ENCODE data around the gene VIPR1. TPM values are rescaled to one million over a fixed set of nuclear protein-coding genes. Genes with fewer than 3 reads are reported as not detected.

Gene VIPR1
- total RNA-seq, 1 experiment from 2014 or later, result 9.4 TPM

- POLR2A ChIA-PET, result no interaction called here
- ATAC-seq (no peak), DNase-seq (ENCODE audit: low spot score) (no peak)
- Mint-ChIP-seq H3K36me3 (no peaks in the 10 kb centered on the region), H3K4me3 (no peak overlapping the region), H3K27me3 (ENCODE audit: low read depth) (no peaks in the 10 kb centered on the region; the same call in 1 of the 2 replicates), H3K4me1 (0 out of 2 replicates have a peak, but pooled peaks cover 5% of the 10 kb centered on the region), H3K9me3 (no peaks in the 10 kb centered on the region), H3K27ac (no peak overlapping the region)
- CTCF ChIA-PET, result interaction anchor here (1.6 kb wide), 1 partner anchor 24 kb away, joined by 5 read pairs; no protein-coding TSS in a partner anchor
- TF ChIP-seq CBFB (CRISPR knock-in tag; IDR thresholded peaks at IDR 0.05; ENCODE audit: low read depth) (no peak), ZNF396 (CRISPR knock-in tag; IDR thresholded peaks at IDR 0.05; ENCODE audit: borderline replicate concordance) (no peak), NFYB (CRISPR knock-in tag; conservative IDR thresholded peaks at IDR 0.05; ENCODE audit: low read depth) (no peak), E2F5 (CRISPR knock-in tag; IDR thresholded peaks at IDR 0.05) (no peak), PRDM15 (CRISPR knock-in tag; IDR thresholded peaks at IDR 0.05) (no peak), E2F1 (CRISPR knock-in tag; IDR thresholded peaks at IDR 0.05) (no peak), MAX (CRISPR knock-in tag; IDR thresholded peaks at IDR 0.05) (no peak), ATF2 (CRISPR knock-in tag; IDR thresholded peaks at IDR 0.05; ENCODE audit: borderline replicate concordance, low read depth) (no peak), MLX (CRISPR knock-in tag; IDR thresholded peaks at IDR 0.05) (no peak), SP1 (CRISPR knock-in tag; conservative IDR thresholded peaks at IDR 0.05) (no peak), ZNF671 (CRISPR knock-in tag; IDR thresholded peaks at IDR 0.05) (no peak), SOX15 (CRISPR knock-in tag; IDR thresholded peaks at IDR 0.05) (no peak), ATF6 (CRISPR knock-in tag; IDR thresholded peaks at IDR 0.05) (no peak), IRF2 (CRISPR knock-in tag; IDR thresholded peaks at IDR 0.05; ENCODE audit: borderline replicate concordance, low read depth) (no peak), ZNF138 (CRISPR knock-in tag; conservative IDR thresholded peaks at IDR 0.05) (no peak)
Observed at GRCh38 chr3:42515391-42515916, 13.0 kb downstream of the VIPR1 start.
